ENCODE results near the gene GAPVD1. TPM values are rescaled to one million over a fixed set of nuclear protein-coding genes. Genes with fewer than 3 reads are reported as not detected.

The GAPVD1 gene
- total RNA-seq, 1 experiment from 2014 or later = 53.1 TPM

DNA sequence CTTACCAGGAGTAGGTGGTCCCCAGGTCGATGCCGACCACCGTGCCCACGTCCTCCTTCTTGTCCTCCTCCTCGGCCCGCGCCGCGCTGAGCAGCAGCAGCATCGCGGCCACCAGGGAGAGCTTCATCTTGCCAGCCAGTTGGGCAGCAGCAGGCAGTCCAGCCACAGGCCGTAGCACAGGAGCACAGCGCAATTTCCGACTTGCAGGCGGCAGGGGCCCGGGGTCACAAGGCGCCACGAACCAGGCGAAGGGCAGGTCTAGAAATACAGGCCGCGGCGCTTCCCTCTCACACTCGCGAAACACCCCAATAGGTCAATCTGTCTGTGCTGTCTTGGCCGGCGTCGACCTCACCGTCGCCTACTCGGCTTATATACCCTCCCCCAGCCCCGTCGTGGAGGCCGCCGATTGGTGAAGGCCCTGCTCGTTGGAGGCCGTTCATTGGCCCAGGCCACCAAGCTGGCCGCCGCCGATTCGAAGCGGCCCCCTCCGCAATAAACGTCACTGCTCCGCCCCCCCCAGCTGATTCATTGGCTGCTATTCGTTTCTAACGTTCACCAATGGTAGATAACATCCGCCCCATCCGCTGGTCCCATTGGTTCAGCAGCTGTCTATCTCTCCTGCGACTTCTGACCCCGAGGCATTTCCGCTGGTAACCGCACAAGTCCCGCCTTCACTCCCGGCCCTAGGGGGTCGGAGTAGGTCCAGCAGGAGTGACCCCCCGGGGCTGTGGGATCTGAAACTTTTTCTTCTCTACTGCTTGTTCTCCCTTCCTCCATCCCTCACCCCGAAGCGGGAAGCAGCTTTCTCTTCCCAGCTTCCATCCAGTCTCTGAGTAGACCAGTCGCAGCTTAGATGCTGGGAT, 20.4 kb upstream of the GAPVD1 start, which contains the start of gene HSPA5:
TSS of gene HSPA5 (minus strand) at position 344 of the 863 bp plus-strand sequence. CDS start at position 127, 217 bp downstream.
- ATAC-seq (peak; percentile 87), DNase-seq (ENCODE audit: low read depth, low spot score) (peak; percentile 99)
- POLR2A ChIA-PET = interaction anchor here (0.6 to 5.3 kb wide), 34 partner anchors 9 to 1361 kb away, joined by 3 to 54 read pairs (median 5); partner anchors contain the start of genes ARPC5L, GAPVD1, NR6A1 and RABEPK
- CTCF ChIA-PET = no interaction called here
- TF ChIP-seq ZNF274 (IDR thresholded peaks at IDR 0.05; ENCODE audit: low read depth, low read length) (no peak), POLR2AphosphoS5 (IDR thresholded peaks at IDR 0.05; ENCODE audit: low read depth, low read length) (peak; percentile 99), ZFX (IDR thresholded peaks at IDR 0.05) (peak; percentile 91), POLR2A (IDR thresholded peaks at IDR 0.05; ENCODE audit: borderline replicate concordance, extremely low read depth, insufficient read depth, insufficient read length) (peak; percentile 98), YY1 (IDR thresholded peaks at IDR 0.05; ENCODE audit: extremely low read depth, insufficient replicate concordance, low read depth, low read length) (peak; percentile 29), ELF1 (IDR thresholded peaks at IDR 0.05; ENCODE audit: borderline replicate concordance, low read depth) (no peak)
- TF ChIP-seq, protein P1, sequence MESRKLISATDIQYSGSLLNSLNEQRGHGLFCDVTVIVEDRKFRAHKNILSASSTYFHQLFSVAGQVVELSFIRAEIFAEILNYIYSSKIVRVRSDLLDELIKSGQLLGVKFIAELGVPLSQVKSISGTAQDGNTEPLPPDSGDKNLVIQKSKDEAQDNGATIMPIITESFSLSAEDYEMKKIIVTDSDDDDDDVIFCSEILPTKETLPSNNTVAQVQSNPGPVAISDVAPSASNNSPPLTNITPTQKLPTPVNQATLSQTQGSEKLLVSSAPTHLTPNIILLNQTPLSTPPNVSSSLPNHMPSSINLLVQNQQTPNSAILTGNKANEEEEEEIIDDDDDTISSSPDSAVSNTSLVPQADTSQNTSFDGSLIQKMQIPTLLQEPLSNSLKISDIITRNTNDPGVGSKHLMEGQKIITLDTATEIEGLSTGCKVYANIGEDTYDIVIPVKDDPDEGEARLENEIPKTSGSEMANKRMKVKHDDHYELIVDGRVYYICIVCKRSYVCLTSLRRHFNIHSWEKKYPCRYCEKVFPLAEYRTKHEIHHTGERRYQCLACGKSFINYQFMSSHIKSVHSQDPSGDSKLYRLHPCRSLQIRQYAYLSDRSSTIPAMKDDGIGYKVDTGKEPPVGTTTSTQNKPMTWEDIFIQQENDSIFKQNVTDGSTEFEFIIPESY (IDR thresholded peaks at IDR 0.05; ENCODE audit: extremely low read depth, insufficient replicate concordance, low read length) = peak; percentile 43
- Histone ChIP-seq H3K79me2 (ENCODE audit: insufficient read depth, low read length) (peaks cover 55% of the 10 kb centered on the region), H3K9ac (ENCODE audit: low read length) (peak within 1 kb of the TSS; percentile 98), H3K4me1 (ENCODE audit: control insufficient read depth in 1 of 2, insufficient read depth in 2 of 2, low read length in 2 of 2) (peaks cover 27 to 42% of the 10 kb centered on the region in 2 experiments), H4K20me1 (ENCODE audit: insufficient read depth) (peaks cover 30% of the 10 kb centered on the region), H3K27me3 (ENCODE audit: insufficient read depth, low read length) (no peaks in the 10 kb centered on the region), H3K36me3 (ENCODE audit: control insufficient read depth in 1 of 2, insufficient read depth in 2 of 2, low read length in 2 of 2) (peaks cover 38 to 43% of the 10 kb centered on the region in 2 experiments), H2AFZ (ENCODE audit: low read depth, low read length, poor library complexity, severe bottlenecking) (no peak within 1 kb of the TSS), H3K4me2 (ENCODE audit: low read length) (peak within 1 kb of the TSS; percentile 86), H3K4me3 (replicated peaks in 1 of 2; ENCODE audit: low read depth in 1 of 2, low read length in 2 of 2) (peak within 1 kb of the TSS; percentile 97 to 99), H3K27ac (ENCODE audit: low read depth, low read length) (peak within 1 kb of the TSS; percentile 89), H3K9me3 (ENCODE audit: control insufficient read depth in 1 of 2, insufficient read depth in 1 of 2, low read depth in 1 of 2, low read length in 2 of 2) (no peaks in the 10 kb centered on the region), H3K9me2 (ENCODE audit: insufficient read depth) (no peaks in the 10 kb centered on the region)
- BruUV-seq (replicated peaks) = no TSS peak
- intact Hi-C loops (cut with micrococcal nuclease) = no loop called here
- RAD21 ChIA-PET (ENCODE audit: low non-redundant PET in 1 of 2, low total read pairs in 2 of 2, uncharacterized antibody in 2 of 2, unreplicated experiment in 2 of 2) = no interaction called here
